ENCODE measurements around the gene STK16. TPM values are rescaled to one million over a fixed set of nuclear protein-coding genes. Genes with fewer than 3 reads are reported as not detected.
A peak's percentile ranks its signal among the peaks of the same experiment; 100 is the strongest.

Gene STK16
- total RNA-seq, 1 donor: 31.8 TPM

- H3K27me3 ChIP-seq (ENCODE audit: insufficient read depth, low read length): no peaks in the 10 kb centered on the region
- no peak overlapping the region for H3K4me3 ChIP-seq (ENCODE audit: insufficient read depth, low read length)
- peaks cover 3% of the 10 kb centered on the region for H3K79me2 ChIP-seq (ENCODE audit: insufficient read depth, low read length)
- H3K27ac ChIP-seq (ENCODE audit: low read depth, low read length): peak overlapping the region; percentile 51
- H3K4me1 ChIP-seq (ENCODE audit: insufficient read depth, low read length): peaks cover 23% of the 10 kb centered on the region
- peak; percentile 71 for DNase-seq (ENCODE audit: insufficient read length, low spot score, missing footprints)
- TF ChIP-seq CTCF (IDR thresholded peaks at IDR 0.05; ENCODE audit: extremely low read depth, low read depth, low read length): no peak
- H4K20me1 ChIP-seq (ENCODE audit: insufficient read depth, low read length): peaks cover 8% of the 10 kb centered on the region
- H3K9me3 ChIP-seq (ENCODE audit: low read depth, low read length): no peaks in the 10 kb centered on the region
- no peak overlapping the region for H2AFZ ChIP-seq (ENCODE audit: low read length)
- H3K36me3 ChIP-seq (ENCODE audit: insufficient read depth, low read length): peaks cover 57% of the 10 kb centered on the region
- H3K4me2 ChIP-seq (ENCODE audit: insufficient read depth, low read length): peak overlapping the region; percentile 80
Observed at GRCh38 chr2:219219784-219220532, 25.3 kb upstream of the STK16 start.

GRCh38 chr2:219220652-219221402 lies 24.5 kb upstream of the STK16 start:
- DNase-seq (ENCODE audit: insufficient read length, low spot score, missing footprints): peak; percentile 21
- no peak overlapping the region for H3K27ac ChIP-seq (ENCODE audit: low read depth, low read length)

GRCh38 chr2:219221957-219222518 lies 23.2 kb upstream of the STK16 start:
- no peak for TF ChIP-seq CTCF (IDR thresholded peaks at IDR 0.05; ENCODE audit: extremely low read depth, low read depth, low read length)
- Histone ChIP-seq H3K27me3 (ENCODE audit: insufficient read depth, low read length) (no peaks in the 10 kb centered on the region), H2AFZ (ENCODE audit: low read length) (no peak overlapping the region), H3K4me2 (ENCODE audit: insufficient read depth, low read length) (no peak overlapping the region), H3K4me3 (ENCODE audit: insufficient read depth, low read length) (no peak overlapping the region), H3K4me1 (ENCODE audit: insufficient read depth, low read length) (peaks cover 23% of the 10 kb centered on the region), H3K36me3 (ENCODE audit: insufficient read depth, low read length) (peaks cover 57% of the 10 kb centered on the region), H3K27ac (ENCODE audit: low read depth, low read length) (no peak overlapping the region), H4K20me1 (ENCODE audit: insufficient read depth, low read length) (peaks cover 12% of the 10 kb centered on the region), H3K9me3 (ENCODE audit: low read depth, low read length) (no peaks in the 10 kb centered on the region), H3K79me2 (ENCODE audit: insufficient read depth, low read length) (peaks cover 6% of the 10 kb centered on the region)
- peak; percentile 19 for DNase-seq (ENCODE audit: insufficient read length, low spot score, missing footprints)

More at GRCh38 chr2:219220652-219221402, 24.5 kb upstream of the STK16 start:
- Histone ChIP-seq H2AFZ (ENCODE audit: low read length) (no peak overlapping the region), H3K4me1 (ENCODE audit: insufficient read depth, low read length) (peaks cover 23% of the 10 kb centered on the region), H3K79me2 (ENCODE audit: insufficient read depth, low read length) (peaks cover 3% of the 10 kb centered on the region), H3K9me3 (ENCODE audit: low read depth, low read length) (no peaks in the 10 kb centered on the region), H3K27me3 (ENCODE audit: insufficient read depth, low read length) (no peaks in the 10 kb centered on the region), H3K4me2 (ENCODE audit: insufficient read depth, low read length) (no peak overlapping the region), H3K36me3 (ENCODE audit: insufficient read depth, low read length) (peaks cover 61% of the 10 kb centered on the region), H4K20me1 (ENCODE audit: insufficient read depth, low read length) (peaks cover 12% of the 10 kb centered on the region), H3K4me3 (ENCODE audit: insufficient read depth, low read length) (no peak overlapping the region)
- TF ChIP-seq CTCF (IDR thresholded peaks at IDR 0.05; ENCODE audit: extremely low read depth, low read depth, low read length): no peak

All from osteoblast (primary cell).